ENCODE measurements around the gene KIFC1. TPM values are rescaled to one million over a fixed set of nuclear protein-coding genes. Genes with fewer than 3 reads are reported as not detected.

The KIFC1 gene
- total and polyA plus RNA-seq, 8 donors, result 0.46 to 15.4 (median 6.6) TPM; not detected in 1

DNA sequence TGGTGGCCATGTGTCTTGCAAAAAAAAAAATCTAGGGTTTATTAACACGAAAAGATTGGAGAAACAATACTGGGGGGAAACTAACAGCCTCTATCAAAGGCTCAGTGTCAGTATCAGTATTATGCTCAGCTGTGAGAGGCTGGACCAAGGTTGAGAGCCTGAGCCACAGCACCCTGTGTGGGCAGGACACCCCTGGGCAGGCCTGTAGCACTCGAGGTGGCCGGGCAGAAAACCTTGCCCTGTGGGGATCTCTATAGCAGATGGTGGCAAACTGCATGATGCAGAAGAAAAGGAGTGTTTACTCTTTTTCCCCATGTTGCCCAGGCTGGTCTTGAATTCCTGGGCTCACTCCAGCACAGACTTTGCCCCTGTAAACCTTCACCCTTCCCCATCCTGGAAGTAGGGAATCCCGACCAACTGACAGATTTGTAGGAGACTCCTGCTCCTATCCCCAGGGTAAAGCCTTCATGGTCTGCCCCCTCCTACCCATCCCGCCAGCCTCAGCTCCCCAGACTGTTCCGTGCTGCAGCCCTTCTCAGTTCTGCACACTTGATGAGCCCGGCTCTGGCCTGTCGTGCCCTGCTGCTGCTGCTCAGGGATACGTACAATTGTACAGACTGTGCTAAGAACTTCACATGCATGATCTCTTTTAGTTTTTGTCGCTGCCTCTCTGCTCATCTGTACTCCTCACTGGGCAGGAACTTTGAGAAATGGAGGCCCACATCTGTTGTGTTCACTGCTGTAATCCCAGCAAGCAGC lies 8.0 kb upstream of the KIFC1 start:
- WGBS, 5 donors, result 67 to 76% (median 73%) methylated on average over 9 to 10 of the region's 10 CpGs
- Histone ChIP-seq H3K36me3 (no peaks in the 10 kb centered on the region), H3K27me3 (no peaks in the 10 kb centered on the region), H3K27ac (no peak overlapping the region), H3K4me3 (no peak overlapping the region), H3K9me3 (no peaks in the 10 kb centered on the region), H3K4me1 (peaks cover 0 to 9% (median 0%) of the 10 kb centered on the region in 4 donors)
- intact Hi-C loops (cut with DNase I; ENCODE audit: low total_unique reads), result no loop called here
- DNase-seq, result no peak
- TF ChIP-seq, protein P1, sequence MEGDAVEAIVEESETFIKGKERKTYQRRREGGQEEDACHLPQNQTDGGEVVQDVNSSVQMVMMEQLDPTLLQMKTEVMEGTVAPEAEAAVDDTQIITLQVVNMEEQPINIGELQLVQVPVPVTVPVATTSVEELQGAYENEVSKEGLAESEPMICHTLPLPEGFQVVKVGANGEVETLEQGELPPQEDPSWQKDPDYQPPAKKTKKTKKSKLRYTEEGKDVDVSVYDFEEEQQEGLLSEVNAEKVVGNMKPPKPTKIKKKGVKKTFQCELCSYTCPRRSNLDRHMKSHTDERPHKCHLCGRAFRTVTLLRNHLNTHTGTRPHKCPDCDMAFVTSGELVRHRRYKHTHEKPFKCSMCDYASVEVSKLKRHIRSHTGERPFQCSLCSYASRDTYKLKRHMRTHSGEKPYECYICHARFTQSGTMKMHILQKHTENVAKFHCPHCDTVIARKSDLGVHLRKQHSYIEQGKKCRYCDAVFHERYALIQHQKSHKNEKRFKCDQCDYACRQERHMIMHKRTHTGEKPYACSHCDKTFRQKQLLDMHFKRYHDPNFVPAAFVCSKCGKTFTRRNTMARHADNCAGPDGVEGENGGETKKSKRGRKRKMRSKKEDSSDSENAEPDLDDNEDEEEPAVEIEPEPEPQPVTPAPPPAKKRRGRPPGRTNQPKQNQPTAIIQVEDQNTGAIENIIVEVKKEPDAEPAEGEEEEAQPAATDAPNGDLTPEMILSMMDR (IDR thresholded peaks at IDR 0.05), result no peak
- TF ChIP-seq EP300 (IDR thresholded peaks at IDR 0.05), result no peak
- TF ChIP-seq POLR2A (IDR thresholded peaks at IDR 0.05), result no peak
- no peak for TF ChIP-seq POLR2AphosphoS5 (IDR thresholded peaks at IDR 0.05)

DNA sequence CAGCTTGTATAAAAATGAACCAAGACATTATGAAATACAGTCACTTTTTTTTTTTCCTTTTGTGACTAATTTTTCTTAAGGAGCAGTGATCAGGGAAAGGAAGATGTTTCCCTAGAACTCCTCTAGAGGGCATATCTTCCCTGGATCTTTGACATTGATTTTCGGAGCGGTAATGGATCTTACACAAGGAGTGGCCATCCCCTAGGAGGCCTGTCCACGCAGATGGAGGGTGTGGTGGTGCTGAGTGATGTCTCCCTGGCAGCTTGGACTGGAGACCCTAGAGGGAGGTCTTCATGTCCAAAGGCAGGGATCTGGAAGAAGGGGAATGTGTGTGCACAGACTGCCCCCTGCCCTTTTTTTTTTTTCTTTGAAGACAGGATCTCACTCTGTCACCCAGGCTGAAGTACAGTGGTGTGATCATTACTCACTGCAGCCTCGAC lies 7.0 kb upstream of the KIFC1 start:
- peak in 1 of 2 donors; percentile 19 for DNase-seq
- 28 to 39% (median 31%) methylated on average over 4 of the region's 4 CpGs for WGBS, 5 donors
- Histone ChIP-seq H3K27ac (no peak overlapping the region), H3K27me3 (no peaks in the 10 kb centered on the region), H3K36me3 (no peaks in the 10 kb centered on the region), H3K4me3 (no peak overlapping the region), H3K4me1 (peaks cover 0 to 9% (median 0%) of the 10 kb centered on the region in 4 donors), H3K9me3 (no peaks in the 10 kb centered on the region)
- TF ChIP-seq POLR2AphosphoS5 (IDR thresholded peaks at IDR 0.05), result no peak
- no peak for TF ChIP-seq EP300 (IDR thresholded peaks at IDR 0.05)
- TF ChIP-seq, protein P1 (IDR thresholded peaks at IDR 0.05), result no peak
- no peak for TF ChIP-seq POLR2A (IDR thresholded peaks at IDR 0.05)
- intact Hi-C loops (cut with DNase I; ENCODE audit: low total_unique reads), result no loop called here

DNA sequence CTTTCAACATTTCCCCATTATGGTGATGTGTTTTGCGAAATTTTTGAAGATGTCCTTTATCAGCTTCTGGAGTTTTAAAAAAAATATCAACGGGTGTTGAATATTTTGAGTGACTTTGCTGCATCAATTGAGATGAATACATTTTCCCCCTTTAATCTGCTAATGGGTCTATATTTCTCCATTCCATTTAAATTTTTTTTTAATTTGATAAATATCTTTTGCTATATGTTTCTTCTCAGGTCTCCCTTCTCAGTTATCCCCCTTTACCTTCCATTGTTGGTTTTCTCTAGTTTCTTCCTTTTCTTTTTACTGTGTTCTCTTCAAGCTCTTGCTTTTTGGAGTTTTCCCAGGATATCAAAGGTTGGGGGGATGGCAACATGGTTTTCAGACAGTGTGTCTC lies 1.4 kb upstream of the KIFC1 start:
- TF ChIP-seq POLR2AphosphoS5 (IDR thresholded peaks at IDR 0.05) (no peak), EP300 (IDR thresholded peaks at IDR 0.05) (no peak), POLR2A (IDR thresholded peaks at IDR 0.05) (no peak)
- TF ChIP-seq, protein P1 (IDR thresholded peaks at IDR 0.05), result no peak
- intact Hi-C loops (cut with DNase I; ENCODE audit: low total_unique reads), result no loop called here
- peak overlapping the region in 2 of 5 donors; percentile 91 to 93 for H3K27ac ChIP-seq

DNA sequence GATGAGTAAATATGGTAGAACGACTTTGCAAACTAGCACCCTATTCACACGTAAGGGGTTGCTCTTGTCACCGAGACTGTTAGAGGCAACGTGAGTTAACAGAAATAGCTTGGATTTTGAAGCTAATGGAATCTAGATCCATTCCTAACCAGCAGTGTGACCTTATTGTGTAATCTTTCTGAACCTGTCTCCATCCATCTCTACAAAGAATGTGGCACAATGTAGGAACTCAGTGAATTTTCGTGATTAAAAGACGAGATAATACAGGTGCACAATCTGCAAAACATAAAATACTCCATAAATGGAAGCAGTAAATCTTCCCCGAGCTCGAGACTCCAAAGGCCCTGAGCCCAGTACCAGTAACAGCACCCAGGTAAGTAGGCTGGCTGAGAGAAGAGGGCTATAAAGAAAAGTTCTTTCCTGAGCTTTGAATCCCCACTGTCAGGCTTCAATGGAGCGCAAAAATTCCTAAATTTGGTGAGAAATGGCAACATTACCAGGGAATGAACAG lies 801 bp upstream of the KIFC1 start:
- no peak for TF ChIP-seq EP300 (IDR thresholded peaks at IDR 0.05)
- TF ChIP-seq POLR2AphosphoS5 (IDR thresholded peaks at IDR 0.05), result no peak
- TF ChIP-seq POLR2A (IDR thresholded peaks at IDR 0.05), result no peak
- TF ChIP-seq, protein P1 (IDR thresholded peaks at IDR 0.05), result no peak
- peak overlapping the region in 3 of 4 donors; percentile 27 to 75 (median 60) for H3K4me3 ChIP-seq
- no peaks in the 10 kb centered on the region for H3K27me3 ChIP-seq
- no peaks in the 10 kb centered on the region for H3K9me3 ChIP-seq
- intact Hi-C loops (cut with DNase I; ENCODE audit: low total_unique reads), result no loop called here
- H3K4me1 ChIP-seq, result peaks cover 6 to 31% (median 16%) of the 10 kb centered on the region in 4 donors
- 77 to 84% (median 79%) methylated on average over 9 of the region's 9 CpGs for WGBS, 5 donors
- H3K36me3 ChIP-seq, result no peaks in the 10 kb centered on the region
- peak overlapping the region; percentile 78 to 94 (median 91) for H3K27ac ChIP-seq
- no peak for DNase-seq

More for the DNA sequence above, 1.4 kb upstream of the KIFC1 start:
- Histone ChIP-seq H3K4me1 (peaks cover 6 to 31% (median 16%) of the 10 kb centered on the region in 4 donors), H3K27me3 (no peaks in the 10 kb centered on the region), H3K36me3 (no peaks in the 10 kb centered on the region), H3K9me3 (no peaks in the 10 kb centered on the region), H3K4me3 (no peak overlapping the region)
- DNase-seq, result no peak
- WGBS, 5 donors, result 86 to 100% (median 88%) methylated on average over 2 of the region's 2 CpGs

All from stomach (tissue), 9 donors.